Measurements from ENCODE around the gene FAM216B. TPM values are rescaled to one million over a fixed set of nuclear protein-coding genes. Genes with fewer than 3 reads are reported as not detected.

FAM216B gene
- total and polyA plus RNA-seq, 2 of the 8 experiments (the other 6 are each of a cell fraction or from before 2014, with no cell fraction given): not detected

DNA sequence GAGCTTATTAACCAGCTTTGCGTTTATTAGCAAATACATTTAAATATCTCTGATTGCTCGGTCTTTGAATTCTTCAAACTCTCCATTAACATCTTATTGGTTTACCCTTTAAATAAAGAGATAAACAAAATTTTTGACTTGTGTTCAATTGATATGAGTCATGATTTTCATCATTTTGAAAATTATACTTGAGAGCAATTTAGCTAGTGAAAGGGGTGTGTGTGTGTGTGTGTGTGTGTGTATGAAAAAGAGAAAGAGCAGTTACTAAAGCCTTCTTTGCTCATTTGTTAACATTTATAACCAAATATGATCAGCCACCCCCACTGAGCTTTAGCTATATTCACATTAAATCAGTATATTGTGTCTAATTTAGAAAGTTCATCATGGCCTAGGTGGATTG lies 48.3 kb upstream of the FAM216B start:
- Histone ChIP-seq H3K14ac (ENCODE audit: insufficient read length) (no peak overlapping the region), H3K36me3 (ENCODE audit: control insufficient read depth in 2 of 4, insufficient read depth in 4 of 4, low read length in 3 of 4) (no peaks in the 10 kb centered on the region), H3K9me3 (ENCODE audit: insufficient read depth in 2 of 2, low read depth in 1 of 2, low read length in 1 of 2) (no peaks in the 10 kb centered on the region), H4K20me1 (replicated peaks in 1 of 2; ENCODE audit: control insufficient read depth in 1 of 2, insufficient read depth in 2 of 2, low read length in 2 of 2) (no peaks in the 10 kb centered on the region), H2BK15ac (ENCODE audit: low read length) (no peak overlapping the region), H2BK5ac (ENCODE audit: low read depth, low read length) (no peak overlapping the region), H2BK120ac (replicated peaks; ENCODE audit: low read depth, low read length) (no peak overlapping the region), H3K23me2 (ENCODE audit: low read depth, low read length) (no peaks in the 10 kb centered on the region), H3K4me2 (ENCODE audit: insufficient read depth in 1 of 2, low read depth in 2 of 2, low read length in 2 of 2) (0 out of 4 replicates have a peak overlapping the region, but pooled peaks of 1 of the 2 experiments have one; percentile 9), H3K79me1 (ENCODE audit: low read depth, low read length) (no peaks in the 10 kb centered on the region), H2BK20ac (ENCODE audit: low read length) (no peak overlapping the region), H4K91ac (replicated peaks; ENCODE audit: insufficient read length, low read length) (no peak overlapping the region), H3K9ac (replicated peaks in 1 of 4; ENCODE audit: extremely low read depth in 1 of 4, low read depth in 3 of 4, low read length in 3 of 4) (no peak overlapping the region), H2AK5ac (ENCODE audit: low read depth, low read length) (no peak overlapping the region), H3K79me2 (ENCODE audit: control insufficient read depth in 1 of 2, insufficient read depth in 2 of 2, low read length in 2 of 2) (no peaks in the 10 kb centered on the region), H3K27me3 (replicated peaks in 1 of 4; ENCODE audit: control insufficient read depth in 3 of 4, extremely low read depth in 1 of 4, insufficient read depth in 3 of 4, low read length in 3 of 4) (no peaks in the 10 kb centered on the region), H3K23ac (ENCODE audit: insufficient read length) (no peak overlapping the region), H4K5ac (ENCODE audit: insufficient read length, low read depth, low read length) (no peak overlapping the region), H3K27ac (ENCODE audit: low read depth, low read length) (no peak overlapping the region), H3K4me1 (replicated peaks in 1 of 4; ENCODE audit: control insufficient read depth in 3 of 4, insufficient read depth in 4 of 4, low read length in 3 of 4) (peaks cover 0 to 17% (median under 1%) of the 10 kb centered on the region in 4 experiments; a peak in 2 of 7 replicates), H3K4ac (replicated peaks; ENCODE audit: insufficient read length, low read depth, low read length) (no peak overlapping the region), H2BK12ac (ENCODE audit: low read depth, low read length) (no peak overlapping the region), H4K8ac (ENCODE audit: extremely low read depth, insufficient read depth, low read length) (no peak overlapping the region), H2AFZ (ENCODE audit: low read length) (no peak overlapping the region), H3K56ac (replicated peaks; ENCODE audit: insufficient read length, low read depth, low read length) (no peak overlapping the region), H3K18ac (ENCODE audit: extremely low read depth, low read length) (no peak overlapping the region), H3K4me3 (ENCODE audit: extremely low read depth in 1 of 4, insufficient read depth in 2 of 4, low read depth in 3 of 4, low read length in 4 of 4) (no peak overlapping the region)
- FAIRE-seq (no peak), DNase-seq (ENCODE audit: low read depth in 1 of 2, low spot score in 2 of 2) (no peak)
- CTCF ChIA-PET (ENCODE audit: partially characterized antibody): interaction anchor here (0.6 kb wide), 1 partner anchor 740 kb away, joined by 3 read pairs; no protein-coding TSS in a partner anchor
- 96% methylated on average over 2 of the region's 2 CpGs; no CpG with 5 or more reads in 1 of the 2 experiments for WGBS, 2 experiments (ENCODE audit: extremely low coverage in 1 of 2, insufficient coverage in 1 of 2, insufficient read length in 1 of 2, insufficient replicate concordance in 2 of 2, low coverage in 1 of 2, low lambda C conversion rate in 2 of 2, missing lambda C conversion rate in 1 of 2)
- POLR2A ChIA-PET (ENCODE audit: partially characterized antibody): interaction anchor here (1.5 kb wide), 1 partner anchor 10 kb away, joined by 3 read pairs; no protein-coding TSS in a partner anchor
- TF ChIP-seq BCL11A (IDR thresholded peaks at IDR 0.05; ENCODE audit: low read depth in 2 of 2, low read length in 2 of 2) (no peak), KDM4A (IDR thresholded peaks at IDR 0.05; ENCODE audit: low read depth, low read length, severe bottlenecking) (no peak), EGR1 (IDR thresholded peaks at IDR 0.05; ENCODE audit: borderline replicate concordance, low read depth, low read length) (no peak), TAF1 (IDR thresholded peaks at IDR 0.05; ENCODE audit: low read depth, low read length) (no peak), ASH2L (IDR thresholded peaks at IDR 0.05; ENCODE audit: low read length) (no peak), CHD1 (IDR thresholded peaks at IDR 0.05; ENCODE audit: low read depth, low read length) (no peak), RFX5 (IDR thresholded peaks at IDR 0.05; ENCODE audit: borderline replicate concordance, low read depth, low read length) (no peak), RBBP5 (IDR thresholded peaks at IDR 0.05; ENCODE audit: borderline replicate concordance, low read depth, low read length) (no peak), TCF12 (IDR thresholded peaks at IDR 0.05; ENCODE audit: low read depth, low read length) (no peak), CTBP2 (IDR thresholded peaks at IDR 0.05; ENCODE audit: borderline replicate concordance, insufficient read depth, insufficient read length, low read length) (no peak), TEAD4 (IDR thresholded peaks at IDR 0.05; ENCODE audit: low read depth, low read length) (no peak), POLR2A (IDR thresholded peaks at IDR 0.05; ENCODE audit: control extremely low read depth in 1 of 2, low read depth in 2 of 2, low read length in 2 of 2) (no peak), NANOG (IDR thresholded peaks at IDR 0.05; ENCODE audit: insufficient read depth, low read depth, low read length, poor library complexity, severe bottlenecking) (no peak), JUND (IDR thresholded peaks at IDR 0.05; ENCODE audit: low read length) (no peak)
- TF ChIP-seq, protein P1, sequence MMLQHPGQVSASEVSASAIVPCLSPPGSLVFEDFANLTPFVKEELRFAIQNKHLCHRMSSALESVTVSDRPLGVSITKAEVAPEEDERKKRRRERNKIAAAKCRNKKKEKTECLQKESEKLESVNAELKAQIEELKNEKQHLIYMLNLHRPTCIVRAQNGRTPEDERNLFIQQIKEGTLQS (IDR thresholded peaks at IDR 0.05; ENCODE audit: insufficient read depth, low read depth, low read length): no peak
